GM12878 (cell line): ENCODE measurements around the gene AGRN. TPM values are rescaled to one million over a fixed set of nuclear protein-coding genes. Genes with fewer than 3 reads are reported as not detected.

Experiments used
- ATAC-seq: fragments of 200-7000 bp; cut with Tn5 transposase; 3 replicates; pipeline ENCODE4 v1.9.1; 2020; ENCODE audit warnings: mild to moderate bottlenecking, moderate library complexity
- BruUV-seq: library from RNA; stranded (reverse); fragments of 400-500 nt; replicated peaks from 2 replicates; lab custom pipeline; 2021; lab: Mats Ljungman, UMichigan
- CTCF ChIA-PET: fragments of 300-600 bp; sonication (Branson Sonifier 250); formaldehyde crosslinking; extraction: SDS; loops from one replicate; lab custom pipeline; 2021; ENCODE audit warnings: inconsistent platforms; lab: Yijun Ruan, JAX
- POLR2A ChIA-PET: fragments of 350-600 bp; formaldehyde crosslinking; extraction: SDS; loops from one replicate; lab custom pipeline; 2021; ENCODE audit warnings: inconsistent platforms; lab: Charles Lee
- RAD21 ChIA-PET: fragments of 300-600 bp; sonication (Branson Sonifier 250); formaldehyde crosslinking; loops from one replicate; lab custom pipeline; 2023; ENCODE audit warnings: antibody characterized with exemption; ENCODE audit not compliant: unreplicated experiment; lab: Charles Lee
- SMC1A ChIA-PET: fragments of 300-600 bp; sonication (Branson Sonifier 250); formaldehyde crosslinking; loops from one replicate; lab custom pipeline; 2023; ENCODE audit not compliant: unreplicated experiment, uncharacterized antibody; lab: Charles Lee
- DNase-seq: peaks from one replicate; pipeline ENCODE4 v3.0.0-alpha.2; 2011; ENCODE audit warnings: low read depth, low spot score
- FAIRE-seq: peaks from 3 replicates; lab custom pipeline; 2011; peaks lifted over from hg19 to GRCh38; lab: Jason Lieb, UNC
- H2AFZ ChIP-seq: 2 replicates; pipeline ENCODE4 v1.6.0; 2011; ENCODE audit warnings: low read depth, low read length, control low read depth; ENCODE audit not compliant: control insufficient read depth
- H3K27ac ChIP-seq: 2 replicates; pipeline ENCODE4 v1.5.1; 2011; ENCODE audit warnings: control low read depth; ENCODE audit not compliant: control insufficient read depth, insufficient read depth
- H3K27me3 ChIP-seq, 2 experiments: replicated peaks in 1 of 2; 2 replicates each; pipeline versions ENCODE4 v1.6.0 to v1.6.1; 2011; ENCODE audit warnings: low read length in 1 of 2; ENCODE audit not compliant: control insufficient read depth in 2 of 2, insufficient read depth in 2 of 2
- H3K36me3 ChIP-seq, 2 experiments: 2 replicates each; pipeline ENCODE4 v1.5.1; 2011; ENCODE audit warnings: low read length in 1 of 2; ENCODE audit not compliant: control insufficient read depth in 2 of 2, insufficient read depth in 2 of 2
- H3K4me1 ChIP-seq: 2 replicates; pipeline ENCODE4 v1.6.1; 2011; ENCODE audit warnings: mild to moderate bottlenecking, low read length, moderate library complexity, mixed read lengths; ENCODE audit not compliant: control insufficient read depth, insufficient read depth
- H3K4me2 ChIP-seq: 2 replicates; pipeline ENCODE4 v1.6.0; 2011; ENCODE audit warnings: control low read depth; ENCODE audit not compliant: control insufficient read depth, insufficient read depth
- H3K4me3 ChIP-seq: fragments of 200-600 bp; sonication (generic); 2 replicates; pipeline ENCODE4 v1.5.1; 2016
- H3K79me2 ChIP-seq: 2 replicates; pipeline ENCODE4 v1.6.0; 2011; ENCODE audit warnings: low read length; ENCODE audit not compliant: control insufficient read depth, insufficient read depth
- H3K9ac ChIP-seq: 2 replicates; pipeline ENCODE4 v1.8.0; 2011; ENCODE audit warnings: low read length, control low read depth, mixed read lengths; ENCODE audit not compliant: control insufficient read depth, insufficient read depth
- H3K9me3 ChIP-seq: replicated peaks from 3 replicates; pipeline ENCODE4 v1.5.1; 2011; ENCODE audit warnings: mild to moderate bottlenecking, low read length; ENCODE audit not compliant: control insufficient read depth, insufficient read depth
- H4K20me1 ChIP-seq: 2 replicates; pipeline ENCODE4 v1.6.0; 2011; ENCODE audit not compliant: control insufficient read depth, insufficient read depth
- CBX3 ChIP-seq: fragments of 200-600 bp; sonication (generic); IDR thresholded peaks from 2 replicates; pipeline ENCODE4 v1.6.1; 2016; ENCODE audit warnings: low read depth, borderline replicate concordance
- EZH2 ChIP-seq: IDR thresholded peaks from 2 replicates; pipeline ENCODE4 v1.6.1; 2012; ENCODE audit warnings: low read depth, mild to moderate bottlenecking, control low read depth, inconsistent platforms, low read length, borderline replicate concordance; ENCODE audit not compliant: control insufficient read depth
- JUNB ChIP-seq: IDR thresholded peaks from 2 replicates; pipeline ENCODE4 v1.6.1; 2016; ENCODE audit warnings: antibody characterized with exemption, mild to moderate bottlenecking
- KLF5 ChIP-seq: fragments of 450-650 bp; IDR thresholded peaks from 2 replicates; pipeline ENCODE4 v1.6.1; 2014; ENCODE audit warnings: mild to moderate bottlenecking; ENCODE audit not compliant: partially characterized antibody
- NBN ChIP-seq: fragments of 450-650 bp; IDR thresholded peaks from 2 replicates; pipeline ENCODE4 v1.6.1; 2016
- PRDM15 ChIP-seq: fragments of 450-650 bp; formaldehyde crosslinking; IDR thresholded peaks from 2 replicates; pipeline ENCODE4 v1.4.0; 2020; ENCODE audit warnings: mild to moderate bottlenecking, moderate library complexity
- RFX5 ChIP-seq: IDR thresholded peaks from 2 replicates; pipeline ENCODE4 v1.6.1; 2011; ENCODE audit warnings: low read depth, low read length, improper control_type of control experiment
- WGBS: methylation state at CpG from one replicate; pipeline ENCODE4 v1.1.6; 2016; ENCODE audit warnings: low lambda C conversion rate; ENCODE audit not compliant: insufficient replicate concordance, insufficient coverage; ENCODE audit errors: missing lambda C conversion rate; 5-methylcytosine and 5-hydroxymethylcytosine counted together
- in situ Hi-C: fragments of 300-500 bp; cut with MboI; formaldehyde crosslinking; loops from 9 replicates; pipeline ENCODE4 v1.14.3; 2018; ENCODE audit warnings: mixed read lengths
- intact Hi-C: fragments of 100-400 bp; cut with micrococcal nuclease; formaldehyde crosslinking; loops from one replicate; pipeline ENCODE4 v1.14.2; 2022; ENCODE audit not compliant: unreplicated experiment
- polyA plus RNA-seq, 11 experiments: library from polyadenylated mRNA; depleted of rRNA in 4 of 11; unstranded in 6 of 11; stranded (reverse) in 5 of 11; fragments of >200 nt; fragmentation: Nextera tagmentation in 4 of 11; fragmentation: Illumina TruSeq in 1 of 11; extraction: Ambion mirVana in 4 of 11; extraction: Trizol in 1 of 11; gene quantifications; 1 replicate in 1 of 11; 2 replicates in 10 of 11; pipeline versions ENCODE4 v1.2.1 to v1.2.3, GENCODE V29; 2011 to 2016; ENCODE audit warnings: inconsistent platforms in 2 of 11, missing spikeins in 2 of 11, low read depth in 1 of 11
- total RNA-seq, 4 experiments: library from RNA; depleted of rRNA in 3 of 4; stranded (reverse); fragments of >200 nt in 3 of 4; fragmentation: Illumina TruSeq in 1 of 4; extraction: Trizol in 1 of 4; gene quantifications; 2 replicates each; pipeline versions ENCODE4 v1.2.1 to v1.2.3, GENCODE V29; 2013 to 2021

AGRN gene
- total and polyA plus RNA-seq, 10 of the 15 experiments (the other 5 are each of a cell fraction or from before 2014, with no cell fraction given) = 0.02 to 41.8 (median 4.1) TPM

DNA sequence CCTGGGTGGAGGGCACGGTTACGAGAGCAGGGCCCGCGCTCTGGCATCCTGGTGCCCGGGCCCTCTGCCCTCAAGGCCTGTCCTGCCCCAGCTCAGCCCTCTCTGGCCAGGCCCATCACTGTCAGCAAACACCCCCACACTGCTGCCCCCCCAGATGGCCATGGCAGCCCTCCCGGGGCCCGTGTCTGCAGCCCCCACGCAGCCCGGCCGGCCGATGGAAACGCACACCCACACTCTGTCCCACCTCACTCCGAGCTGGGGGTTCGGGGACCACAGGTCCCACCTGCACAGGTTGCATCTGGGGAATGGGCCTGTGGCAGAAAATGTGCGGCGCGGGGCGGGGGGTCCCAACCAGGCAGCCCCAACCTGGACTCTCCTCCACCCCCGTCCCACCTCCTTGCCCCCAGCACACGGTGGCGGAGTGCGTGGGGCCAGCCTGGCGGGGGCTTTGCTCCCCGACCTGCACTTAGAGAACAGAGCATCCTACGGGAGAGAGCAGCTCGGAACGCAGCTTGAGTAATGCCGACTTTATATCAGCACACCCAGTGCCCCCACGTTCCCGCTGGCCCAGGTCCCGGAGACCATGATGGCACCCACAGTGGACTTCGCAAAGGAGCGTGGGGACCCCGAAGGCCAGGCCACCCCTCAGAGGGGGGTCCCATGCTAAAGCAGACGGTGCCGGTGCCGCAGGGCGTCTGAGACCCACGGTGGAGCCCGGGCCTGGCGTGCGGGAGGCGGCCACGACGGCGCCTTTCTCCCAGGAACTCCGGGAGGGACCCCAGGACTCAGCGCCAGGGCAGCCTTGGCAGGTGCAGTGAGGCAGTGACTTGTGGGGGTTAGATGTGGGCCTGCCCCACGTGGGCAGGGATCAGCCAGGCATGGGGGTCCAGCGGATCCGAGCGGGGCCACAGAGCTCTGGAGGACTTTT, 61.7 kb downstream of the AGRN start:
- Histone ChIP-seq H3K27ac (no peak overlapping the region), H3K36me3 (no peaks in the 10 kb centered on the region), H3K79me2 (no peaks in the 10 kb centered on the region), H3K27me3 (no peaks in the 10 kb centered on the region), H2AFZ (no peak overlapping the region), H3K9me3 (no peaks in the 10 kb centered on the region), H3K4me3 (no peak overlapping the region), H4K20me1 (no peaks in the 10 kb centered on the region), H3K4me1 (peaks cover 10% of the 10 kb centered on the region), H3K9ac (no peak overlapping the region), H3K4me2 (no peak overlapping the region)
- WGBS = 82% methylated on average over 43 of the region's 52 CpGs
- no peak for FAIRE-seq
- intact Hi-C loops = no loop called here
- ATAC-seq = no peak
- in situ Hi-C loops = no loop called here
- no TSS peak for BruUV-seq
- ChIA-PET POLR2A (no interaction called here), RAD21 (no interaction called here), CTCF (no interaction called here), SMC1A (no interaction called here)
- DNase-seq = no peak
- TF ChIP-seq PRDM15 (CRISPR knock-in tag) (no peak), NBN (no peak), KLF5 (no peak), RFX5 (no peak), EZH2 (no peak), CBX3 (no peak), JUNB (no peak)
